Upper lobe of left lung (tissue), 6 donors: ENCODE data around the gene OR56B4. TPM values are rescaled to one million over a fixed set of nuclear protein-coding genes. Genes with fewer than 3 reads are reported as not detected.
"Not testable (repeated sequence)": the region's sequence is repeated elsewhere in the genome, so short reads cannot be mapped to it uniquely, and the experiment has no call there.

Source experiments
- ATAC-seq, 2 donors: fragments of 200-7000 bp; cut with Tn5 transposase; one replicate each; pipeline ENCODE4 v1.9.1; 2022; ENCODE audit warnings: mild to moderate bottlenecking in 2 of 2, moderate library complexity in 2 of 2; ENCODE audit not compliant: low FRiP score in 2 of 2
- DNase-seq, 2 donors: peaks; one replicate each; pipeline ENCODE4 v3.0.0-alpha.2; 2019 to 2020
- H3K27ac ChIP-seq, 4 donors: fragments of 200-600 bp; sonication (generic); one replicate each; pipeline ENCODE4 v1.5.1; 2016 to 2019
- H3K27me3 ChIP-seq, 4 donors: fragments of 200-600 bp; sonication (generic); one replicate each; pipeline ENCODE4 v1.5.1; 2017 to 2019
- H3K36me3 ChIP-seq, 4 donors: fragments of 200-600 bp; sonication (generic); one replicate each; pipeline ENCODE4 v1.5.1; 2016 to 2019
- H3K4me1 ChIP-seq, 4 donors: fragments of 200-600 bp; sonication (generic); one replicate each; pipeline ENCODE4 v1.5.1; 2018 to 2019
- H3K4me3 ChIP-seq, 4 donors: fragments of 200-600 bp; sonication (generic); one replicate each; pipeline ENCODE4 v1.5.1; 2017 to 2019; ENCODE audit warnings: mild to moderate bottlenecking in 2 of 4, moderate library complexity in 1 of 4
- H3K9me3 ChIP-seq, 4 donors: fragments of 200-600 bp; sonication (generic); one replicate each; pipeline ENCODE4 v1.5.1; 2018 to 2019
- CTCF ChIP-seq, 6 experiments: fragments of 450-650 bp in 4 of 6; fragments of 200-600 bp in 2 of 6; sonication (generic) in 2 of 6; IDR thresholded peaks; one replicate each; pipeline ENCODE4 v1.5.1; 2016 to 2019; ENCODE audit warnings: antibody characterized with exemption in 6 of 6
- EP300 ChIP-seq, 4 donors: sonication (generic); formaldehyde crosslinking; IDR thresholded peaks; one replicate each; pipeline ENCODE4 v1.5.1; 2017; ENCODE audit warnings: antibody characterized with exemption in 4 of 4, control low read depth in 2 of 4
- POLR2A ChIP-seq, 4 donors: fragments of 450-650 bp; IDR thresholded peaks; one replicate each; pipeline ENCODE4 v1.5.1; 2016 to 2017; ENCODE audit warnings: antibody characterized with exemption in 4 of 4, mild to moderate bottlenecking in 2 of 4
- POLR2AphosphoS5 ChIP-seq, 2 donors: sonication (generic); formaldehyde crosslinking; IDR thresholded peaks; one replicate each; pipeline ENCODE4 v1.5.1; 2017; ENCODE audit warnings: antibody characterized with exemption in 2 of 2
- whole genome bisulfite sequencing, 2 donors: methylation state at CpG; one replicate each; pipeline ENCODE4 v1.1.5; 2017 to 2018; 5-methylcytosine and 5-hydroxymethylcytosine counted together
- total RNA-seq, 6 donors: library from RNA; depleted of rRNA in 4 of 6; stranded (reverse); fragments of >200 nt in 4 of 6; gene quantifications; one replicate each; pipeline versions ENCODE4 v1.1.0 to v1.2.1, GENCODE V29; 2016 to 2021
- donor health status: DM: no; HTN: no; CAD: no; lungs with moderate emphysema.
- donor health status: DM: no; HTN: yes; CAD: no; lungs with severe emphysema.

Gene OR56B4, protein sequence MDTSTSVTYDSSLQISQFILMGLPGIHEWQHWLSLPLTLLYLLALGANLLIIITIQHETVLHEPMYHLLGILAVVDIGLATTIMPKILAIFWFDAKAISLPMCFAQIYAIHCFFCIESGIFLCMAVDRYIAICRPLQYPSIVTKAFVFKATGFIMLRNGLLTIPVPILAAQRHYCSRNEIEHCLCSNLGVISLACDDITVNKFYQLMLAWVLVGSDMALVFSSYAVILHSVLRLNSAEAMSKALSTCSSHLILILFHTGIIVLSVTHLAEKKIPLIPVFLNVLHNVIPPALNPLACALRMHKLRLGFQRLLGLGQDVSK
- not detected for total RNA-seq

GRCh38 chr11:6107384-6107783, at the start of gene OR56B4:
TSS of gene OR56B4 (plus strand) at chr11:6107684. CDS start at chr11:6107779, 95 bp downstream.
- H3K4me1 ChIP-seq, H3K4me3 ChIP-seq, H3K36me3 ChIP-seq, H3K27ac ChIP-seq, H3K9me3 ChIP-seq, ATAC-seq, DNase-seq, H3K27me3 ChIP-seq: not testable (repeated sequence)
- WGBS, 2 donors, result 84 to 87% methylated on average over 6 of the region's 6 CpGs

DNA sequence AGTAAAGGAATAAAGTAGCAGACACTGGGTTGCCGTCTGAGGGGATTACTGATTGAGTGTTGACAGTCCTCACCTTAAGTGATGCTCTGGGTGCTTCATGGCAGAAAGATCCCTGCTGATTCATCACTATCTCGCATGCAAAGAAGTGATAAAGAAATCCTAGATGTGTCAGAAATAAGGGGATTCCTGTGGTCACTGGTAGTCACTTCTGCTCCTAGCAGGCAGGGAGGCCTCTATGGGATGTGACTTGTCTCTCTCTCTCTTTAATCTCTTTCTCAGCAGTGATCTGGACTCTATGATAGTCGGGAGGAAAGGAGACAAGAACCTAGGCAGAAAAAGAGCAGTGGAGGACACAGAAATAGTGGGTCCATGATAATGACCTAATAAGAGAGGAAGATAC, 46.0 kb upstream of the OR56B4 start:
- Histone ChIP-seq H3K27me3 (no peaks in the 10 kb centered on the region), H3K27ac (no peak overlapping the region), H3K9me3 (no peaks in the 10 kb centered on the region), H3K4me1 (no peaks in the 10 kb centered on the region), H3K36me3 (no peaks in the 10 kb centered on the region), H3K4me3 (no peak overlapping the region)
- DNase-seq (no peak), ATAC-seq (no peak)
- 51 to 62% methylated on average over 3 of the region's 3 CpGs for WGBS, 2 donors
- TF ChIP-seq EP300 (IDR thresholded peaks at IDR 0.05), result no peak
- no peak for TF ChIP-seq POLR2A (IDR thresholded peaks at IDR 0.05)
- no peak for TF ChIP-seq POLR2AphosphoS5 (IDR thresholded peaks at IDR 0.05)

DNA sequence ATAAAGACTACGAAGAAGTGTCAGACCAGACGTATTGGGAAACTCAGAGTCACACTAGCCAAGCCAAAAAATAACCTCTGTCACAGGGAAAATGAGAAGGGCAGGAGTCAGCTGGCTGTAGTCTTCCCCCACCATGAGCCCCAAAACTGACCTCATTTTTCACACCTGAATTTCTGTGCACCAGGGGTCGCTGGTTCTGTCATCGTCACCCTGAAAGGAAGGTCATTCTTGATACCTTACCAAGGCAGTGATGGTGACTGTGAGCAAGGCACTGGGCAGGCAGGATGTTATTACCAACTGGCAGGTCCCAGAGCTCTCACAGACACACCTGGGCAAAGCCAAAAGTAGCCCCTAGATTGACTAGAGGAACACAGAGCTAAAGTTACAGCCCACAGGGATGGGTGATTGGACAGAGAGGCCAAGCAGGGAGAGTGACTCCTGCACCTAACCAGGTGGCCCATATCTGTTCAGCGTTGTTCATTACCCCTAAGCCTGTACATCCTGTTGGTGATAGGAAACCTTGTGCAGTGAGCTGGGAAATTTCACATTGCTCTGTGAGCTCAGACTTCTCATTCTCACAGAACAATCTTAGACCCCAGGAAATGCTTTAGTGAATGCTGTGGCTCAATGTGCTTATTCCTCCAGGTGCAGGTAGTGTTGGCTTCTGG, 44.7 kb upstream of the OR56B4 start:
- ATAC-seq, result no peak

GRCh38 chr11:6067502-6067901, 40.0 kb upstream of the OR56B4 start:
- DNase-seq (no peak), ATAC-seq (no peak)
- 75 to 80% methylated on average over 4 of the region's 4 CpGs for WGBS, 2 donors
- TF ChIP-seq CTCF (IDR thresholded peaks at IDR 0.05) (no peak), POLR2A (IDR thresholded peaks at IDR 0.05) (no peak), EP300 (IDR thresholded peaks at IDR 0.05) (no peak), POLR2AphosphoS5 (IDR thresholded peaks at IDR 0.05) (no peak)
- no peak overlapping the region for H3K27ac ChIP-seq
- H3K4me3 ChIP-seq, result no peak overlapping the region
- H3K9me3 ChIP-seq, result no peaks in the 10 kb centered on the region
- H3K36me3 ChIP-seq, result no peaks in the 10 kb centered on the region
- no peaks in the 10 kb centered on the region for H3K4me1 ChIP-seq
- no peaks in the 10 kb centered on the region for H3K27me3 ChIP-seq

More for the DNA sequence above, 44.7 kb upstream of the OR56B4 start:
- no peak overlapping the region for H3K4me3 ChIP-seq
- H3K27me3 ChIP-seq, result no peaks in the 10 kb centered on the region
- no peaks in the 10 kb centered on the region for H3K9me3 ChIP-seq
- no peak overlapping the region for H3K27ac ChIP-seq
- no peaks in the 10 kb centered on the region for H3K4me1 ChIP-seq
- no peak for TF ChIP-seq CTCF (IDR thresholded peaks at IDR 0.05)
- TF ChIP-seq POLR2AphosphoS5 (IDR thresholded peaks at IDR 0.05), result no peak
- no peak for TF ChIP-seq EP300 (IDR thresholded peaks at IDR 0.05)
- TF ChIP-seq POLR2A (IDR thresholded peaks at IDR 0.05), result no peak
- H3K36me3 ChIP-seq, result no peaks in the 10 kb centered on the region
- 66 to 79% methylated on average over 5 of the region's 5 CpGs for WGBS, 2 donors
- no peak for DNase-seq

DNA sequence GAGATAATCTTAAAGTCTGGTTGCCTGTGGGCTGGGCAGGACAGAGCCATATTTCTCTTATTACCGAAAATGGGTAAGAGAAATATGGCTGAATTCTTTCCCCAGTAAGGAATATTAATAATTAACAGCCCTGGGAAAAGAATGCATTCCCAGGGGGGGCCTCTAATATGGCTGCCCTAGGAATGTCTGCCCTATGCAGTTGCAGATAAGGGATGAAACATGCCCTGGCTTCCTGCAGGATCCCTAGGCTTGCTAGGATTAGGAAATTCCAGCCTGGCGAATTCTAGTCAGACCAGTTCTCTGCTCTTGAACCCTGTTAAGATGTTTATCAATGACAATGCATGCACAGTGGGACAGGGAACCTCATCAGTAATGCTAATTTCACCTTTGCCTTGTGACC, 31.0 kb upstream of the OR56B4 start:
- H3K27me3 ChIP-seq, DNase-seq, H3K27ac ChIP-seq, H3K9me3 ChIP-seq, H3K4me3 ChIP-seq, H3K4me1 ChIP-seq, H3K36me3 ChIP-seq, ATAC-seq: not testable (repeated sequence)
- 72 to 80% methylated on average over 2 of the region's 2 CpGs for WGBS, 2 donors

DNA sequence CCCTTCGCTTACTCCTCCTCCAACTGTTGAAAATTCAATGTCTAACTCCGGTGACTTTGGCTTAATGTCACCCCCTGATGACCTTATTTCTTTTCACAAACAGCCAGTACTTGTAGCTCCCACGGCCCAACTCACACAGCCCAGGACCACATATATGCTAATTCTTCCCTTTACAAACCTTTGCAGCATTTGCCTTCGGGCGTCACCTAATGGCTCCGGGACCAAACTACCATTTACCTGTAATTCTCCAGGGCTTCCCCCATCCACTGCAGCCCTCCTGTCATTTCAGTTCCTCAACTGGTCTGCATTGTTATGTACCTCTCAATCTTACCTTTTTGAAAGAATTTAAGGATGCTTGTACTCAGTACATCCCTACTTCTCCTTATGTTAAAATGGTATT, 29.8 kb upstream of the OR56B4 start:
- no peaks in the 10 kb centered on the region for H3K4me1 ChIP-seq
- no peaks in the 10 kb centered on the region for H3K36me3 ChIP-seq
- 90 to 95% methylated on average over 6 of the region's 6 CpGs for WGBS, 2 donors
- no peak for ATAC-seq
- no peak for DNase-seq
- no peak overlapping the region for H3K4me3 ChIP-seq
- H3K9me3 ChIP-seq, result peaks cover 0 to 5% (median 2%) of the 10 kb centered on the region in 4 donors
- no peaks in the 10 kb centered on the region for H3K27me3 ChIP-seq
- TF ChIP-seq EP300 (IDR thresholded peaks at IDR 0.05) (no peak), POLR2AphosphoS5 (IDR thresholded peaks at IDR 0.05) (no peak), CTCF (IDR thresholded peaks at IDR 0.05) (no peak), POLR2A (IDR thresholded peaks at IDR 0.05) (no peak)
- H3K27ac ChIP-seq, result no peak overlapping the region
